ENCODE results near the gene TGFBI.
A peak's percentile ranks its signal among the peaks of the same experiment; 100 is the strongest.
"Not testable (repeated sequence)": the region's sequence is repeated elsewhere in the genome, so short reads cannot be mapped to it uniquely, and the experiment has no call there.

The TGFBI gene

DNA sequence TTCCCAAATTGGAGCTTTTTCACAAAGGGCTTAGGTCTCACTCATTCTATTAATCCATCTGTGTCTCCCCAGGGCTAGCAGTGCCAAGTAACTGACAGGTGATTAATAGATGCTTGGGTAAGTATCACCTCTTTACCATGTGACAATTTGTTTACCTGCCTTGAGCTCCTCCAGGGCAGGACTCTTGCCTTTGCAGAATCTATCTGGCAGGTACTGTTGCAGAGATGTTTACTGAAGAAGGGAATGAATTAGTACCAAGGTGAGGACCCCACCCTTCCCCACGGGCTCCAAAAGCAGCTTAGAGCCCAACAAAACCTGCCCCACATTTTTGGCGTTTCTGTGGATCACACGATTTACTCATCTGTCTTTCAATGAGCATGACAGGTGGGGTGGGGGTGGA is 698 bp upstream of the TGFBI start:
- DNase-seq, result no peak

DNA sequence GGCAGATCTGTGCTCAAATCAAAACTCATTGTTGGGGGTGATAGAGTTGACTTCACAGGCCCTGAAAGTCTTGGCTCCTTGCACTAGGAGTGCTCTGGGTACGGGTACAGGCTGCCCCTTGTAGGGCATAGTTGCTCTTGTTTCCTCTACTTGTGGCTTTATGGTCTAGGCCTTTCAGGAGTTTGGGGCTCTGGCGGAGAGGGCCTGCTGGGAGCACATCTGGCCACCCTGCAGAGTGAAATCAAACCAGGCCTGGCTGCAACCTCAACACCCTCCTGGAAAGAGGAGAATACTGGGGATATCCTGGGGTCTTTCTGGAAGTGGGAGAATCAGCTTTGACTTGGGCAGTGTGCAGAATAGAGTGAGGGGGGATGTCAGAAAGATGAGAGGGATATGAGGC is 1.5 kb downstream of the TGFBI start:
- DNase-seq, result no peak

DNA sequence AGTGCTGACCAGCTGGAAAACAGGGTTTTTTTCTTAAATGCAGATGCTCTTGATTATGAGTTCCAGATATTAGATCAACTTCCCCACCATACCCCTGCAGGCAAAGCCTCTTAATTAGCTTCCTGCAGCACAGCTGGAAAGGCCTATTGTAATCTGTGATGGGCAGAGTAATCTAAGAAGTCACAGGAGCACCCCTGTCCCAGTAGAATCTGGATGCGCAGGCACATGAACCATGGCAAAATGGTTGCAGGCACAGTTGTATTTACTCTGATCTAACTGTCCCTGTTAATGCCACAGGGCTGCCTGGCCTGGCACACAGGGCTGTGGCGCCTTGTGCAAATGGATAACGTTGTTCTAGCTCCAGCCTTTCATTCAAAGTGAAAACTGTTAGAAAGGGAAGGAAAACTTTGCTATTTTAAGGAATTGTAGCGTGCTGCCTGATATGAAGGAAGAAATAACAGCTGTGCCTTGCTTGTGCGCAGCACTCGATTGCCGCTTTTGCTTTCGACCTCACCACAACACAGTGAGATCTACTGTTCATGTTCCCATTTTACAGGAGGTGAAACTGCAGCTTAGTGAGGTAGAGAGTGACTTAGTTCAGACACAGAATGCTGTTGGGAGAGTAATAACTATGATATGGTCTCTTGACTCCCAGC is 2.3 kb downstream of the TGFBI start:
- no peak for DNase-seq

DNA sequence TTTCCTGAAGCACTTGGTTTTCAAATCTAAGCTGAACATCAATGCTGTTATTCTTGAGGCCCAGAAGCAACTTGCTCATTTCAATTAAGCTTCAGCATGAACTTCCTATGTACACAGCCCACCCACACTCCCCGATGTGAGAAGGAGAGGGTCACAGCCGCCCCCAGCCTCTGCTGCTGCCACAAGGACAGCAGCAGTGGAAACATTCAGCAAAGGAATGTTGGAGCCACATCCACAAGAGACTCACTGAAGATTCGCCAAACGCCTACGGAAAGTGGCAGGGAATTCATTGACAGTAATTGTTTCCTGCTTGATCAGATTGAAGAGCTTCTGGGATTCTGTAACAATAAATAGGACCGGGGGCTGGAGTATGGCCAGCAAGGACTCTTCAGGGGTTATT is 2.9 kb downstream of the TGFBI start:
- DNase-seq, result no peak

DNA sequence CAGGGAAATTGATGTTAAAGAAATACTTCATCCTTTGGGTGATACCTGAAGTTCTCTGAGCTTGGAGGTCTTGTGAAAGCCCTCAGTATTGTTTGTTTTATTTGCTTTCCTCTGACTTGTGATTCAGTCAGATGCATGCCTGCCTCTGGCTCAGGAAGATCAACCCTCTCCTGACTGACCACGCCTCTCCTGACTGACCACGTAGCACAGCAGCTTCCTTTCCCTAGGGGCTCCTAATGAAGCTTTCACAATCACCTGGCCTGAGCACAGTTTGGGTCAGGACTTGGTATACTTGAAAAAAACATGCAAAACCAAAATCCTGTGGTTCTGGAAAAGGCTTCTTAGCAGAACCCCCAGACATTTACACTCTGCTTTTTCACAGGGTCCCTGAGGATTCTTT is 3.8 kb downstream of the TGFBI start:
- no peak for DNase-seq

DNA sequence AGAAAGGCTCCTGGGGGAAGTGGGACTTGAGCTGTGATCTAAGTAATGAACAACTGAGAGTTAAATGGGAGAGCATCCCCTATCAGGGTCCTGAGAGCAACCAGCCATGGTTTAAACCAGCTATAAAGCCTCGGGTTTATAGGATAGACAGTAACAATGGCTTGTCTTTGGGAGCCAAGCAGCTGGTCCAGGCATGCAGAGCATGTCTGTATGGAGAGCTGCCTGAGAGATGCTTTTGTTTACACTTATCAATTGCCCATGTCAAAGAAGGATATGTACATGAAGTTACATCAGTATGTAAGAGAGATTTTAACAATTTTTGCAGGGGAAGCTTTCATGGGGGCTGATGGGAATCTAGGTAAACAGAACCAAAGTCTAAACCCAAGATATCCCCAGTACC is 4.4 kb downstream of the TGFBI start:
- DNase-seq, result no peak

DNA sequence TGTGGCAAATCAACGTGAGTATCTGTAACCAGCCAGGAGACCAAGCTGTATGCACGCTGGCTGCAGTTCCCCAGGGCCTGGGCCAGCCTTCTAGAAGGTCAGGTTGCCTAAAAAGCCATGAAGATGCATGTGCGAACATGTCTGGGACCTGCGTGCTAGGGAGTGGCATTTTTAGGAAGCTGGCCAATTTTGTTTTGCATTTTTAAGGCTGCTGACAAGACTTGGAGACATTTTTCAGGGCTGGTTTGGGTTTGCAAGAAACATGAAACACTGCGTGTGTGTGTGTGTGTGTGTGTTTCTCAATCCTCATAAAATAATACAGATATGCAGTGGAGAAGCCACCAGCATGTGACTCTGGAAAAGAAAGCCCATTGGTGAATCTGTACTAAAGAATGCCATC is 5.1 kb downstream of the TGFBI start:
- no peak for DNase-seq

DNA sequence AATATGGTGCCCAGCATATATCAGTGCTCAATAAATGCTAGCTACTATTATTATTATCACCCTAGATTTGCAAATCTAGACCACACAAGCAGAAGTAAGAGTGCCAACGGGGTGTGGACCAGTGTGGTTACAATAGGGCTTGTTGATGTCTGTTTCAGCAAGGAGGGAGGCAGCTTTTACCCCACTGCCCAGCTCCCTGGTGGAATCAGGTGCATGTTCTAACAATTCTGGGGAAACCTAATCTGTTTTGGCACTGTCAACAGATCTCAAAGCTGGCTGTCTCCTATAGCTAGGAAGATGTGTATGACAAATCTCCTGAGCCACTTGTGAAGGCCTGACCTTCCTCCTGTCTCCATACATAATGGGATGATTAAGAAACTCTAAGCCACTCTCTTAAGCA is 5.7 kb downstream of the TGFBI start:
- no peak for DNase-seq

DNA sequence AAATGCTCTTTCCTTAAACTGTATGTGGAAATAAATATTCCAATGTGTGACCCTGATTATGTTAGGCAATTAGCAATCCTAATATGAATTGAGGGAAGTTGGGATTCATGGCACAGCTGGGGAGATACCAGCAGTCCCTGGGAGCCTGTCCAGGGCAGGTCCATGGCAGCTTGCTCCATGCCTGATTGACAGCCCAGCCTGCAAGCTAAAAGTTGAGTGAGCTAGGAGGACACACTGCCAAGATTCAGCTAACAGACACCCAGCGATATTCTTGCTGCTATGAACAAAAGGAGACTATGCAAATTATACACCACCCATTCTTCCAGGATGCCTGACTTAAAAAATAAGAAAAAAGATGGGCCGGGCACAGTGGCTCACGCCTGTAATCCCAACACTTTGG is 6.2 kb downstream of the TGFBI start:
- DNase-seq, result no peak

DNA sequence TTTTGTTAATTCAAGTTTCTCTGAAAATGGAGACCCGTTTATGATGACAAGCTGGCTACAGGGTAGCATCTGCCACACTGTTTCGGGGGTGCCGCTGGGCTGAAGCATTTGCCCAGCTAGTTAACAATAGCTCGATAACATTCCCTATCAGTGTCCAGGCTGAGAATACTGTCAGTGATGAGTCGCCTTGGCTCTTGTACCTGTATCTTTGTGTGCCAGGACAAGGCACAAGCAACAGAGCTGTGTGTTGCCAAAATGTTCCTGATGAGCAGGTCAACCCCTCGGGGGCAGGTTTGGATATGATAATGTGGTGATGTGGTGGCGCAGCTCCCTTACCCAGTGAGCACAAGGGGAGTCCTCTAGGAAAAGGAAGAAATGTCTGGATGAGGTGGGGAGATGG is 7.0 kb downstream of the TGFBI start:
- DNase-seq, result no peak

DNA sequence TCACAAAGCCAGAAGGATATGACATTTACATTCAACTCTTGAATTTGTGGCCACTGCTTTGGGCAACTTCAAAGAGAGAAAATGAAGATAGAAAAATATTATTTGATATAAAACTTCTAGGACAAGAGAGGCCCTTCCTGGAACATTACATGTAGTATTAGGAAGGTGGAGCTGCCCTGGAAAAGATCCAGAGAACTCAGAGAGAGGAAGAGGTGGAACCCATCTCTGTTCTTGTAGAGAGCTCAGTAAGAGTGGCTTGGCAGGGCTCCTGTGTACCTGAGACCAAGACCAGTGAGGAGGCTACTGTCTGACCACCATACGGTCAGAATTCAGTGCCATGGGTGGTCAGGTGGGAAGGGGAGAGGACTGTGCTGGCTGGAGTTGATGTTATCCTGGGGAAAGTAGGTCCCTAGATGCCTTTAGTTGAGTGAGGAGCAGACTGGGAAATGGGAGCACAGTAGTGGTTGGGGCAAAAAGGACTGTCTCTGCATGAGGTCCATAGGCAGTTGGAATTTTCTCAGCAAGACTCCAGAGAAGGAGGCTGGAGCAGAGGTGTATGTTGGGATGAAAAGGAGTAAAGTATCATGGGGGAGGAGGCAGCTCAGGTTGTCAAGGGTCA is 7.6 kb downstream of the TGFBI start:
- DNase-seq, result no peak

DNA sequence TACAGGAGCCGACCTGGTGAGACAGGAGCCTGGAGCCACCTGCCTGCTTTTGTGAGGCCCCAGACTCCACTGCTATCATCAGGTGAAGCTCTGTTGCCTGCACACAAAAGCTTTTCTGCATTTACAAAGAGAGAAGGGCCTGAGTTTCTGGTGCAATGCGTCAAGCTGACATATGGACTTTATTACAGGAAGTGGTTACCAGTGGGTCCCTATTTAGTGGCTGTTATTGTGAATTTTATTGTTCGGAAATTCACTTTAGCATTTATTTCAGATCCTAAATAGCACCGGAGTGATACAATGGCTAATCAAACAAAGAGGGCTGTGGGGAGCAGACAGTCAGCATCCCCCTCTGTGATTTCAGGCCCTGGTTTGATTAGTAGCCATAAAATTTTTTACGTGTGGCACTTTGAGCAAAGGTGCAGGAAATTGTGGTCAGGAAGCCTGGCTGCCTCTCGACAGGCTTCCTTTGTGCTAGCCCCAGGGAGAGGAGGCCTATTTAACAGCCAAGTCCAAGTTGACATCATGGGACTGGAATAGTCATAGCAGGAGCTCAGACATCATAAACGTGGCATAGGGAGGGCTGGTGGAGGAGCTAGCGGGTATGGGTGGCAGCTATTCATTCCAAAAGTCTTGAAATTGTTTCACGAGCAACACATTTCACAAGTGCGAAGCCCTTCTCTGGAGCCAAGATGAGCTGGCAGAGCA is 8.4 kb downstream of the TGFBI start:
- no peak for DNase-seq

DNA sequence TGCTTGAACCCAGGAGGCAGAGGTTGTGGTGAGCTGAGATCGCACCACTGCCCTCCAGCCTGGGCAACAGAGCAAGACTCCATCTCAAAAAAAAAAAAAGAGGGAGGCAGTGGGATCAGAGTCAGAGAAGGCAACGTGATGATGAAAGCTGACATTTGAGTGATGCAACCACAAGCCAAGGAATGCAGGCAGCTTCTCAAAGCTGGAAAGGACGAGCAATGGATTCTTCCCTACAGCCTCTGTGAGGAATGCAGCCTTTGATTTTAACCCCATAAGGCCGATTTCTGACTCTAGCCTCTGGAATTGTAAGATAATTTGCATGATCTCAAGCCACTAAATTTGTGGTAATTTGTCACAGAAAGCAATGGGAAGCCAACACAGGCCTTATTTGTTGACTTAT is 9.8 kb downstream of the TGFBI start:
- no peak for DNase-seq

DNA sequence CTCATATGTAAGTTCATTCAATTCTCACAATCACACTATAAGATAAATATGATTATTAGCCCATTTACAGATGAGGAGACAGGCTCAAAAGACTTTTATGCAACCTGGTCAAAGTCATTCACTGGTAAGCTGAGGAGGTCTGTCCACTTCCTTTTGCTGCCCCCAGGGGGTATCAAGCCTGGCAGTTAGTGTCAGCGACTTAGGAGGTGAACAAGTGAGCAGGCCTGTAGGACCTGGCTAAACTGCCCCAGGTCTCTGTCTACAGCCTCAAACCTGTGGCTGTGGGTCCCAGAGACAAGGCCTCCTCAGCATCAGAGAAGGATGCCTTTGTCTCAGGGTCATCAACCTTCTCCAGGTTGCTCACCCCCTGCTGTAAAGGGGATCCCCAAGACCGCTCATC is 10.4 kb downstream of the TGFBI start:
- no peak for DNase-seq

DNA sequence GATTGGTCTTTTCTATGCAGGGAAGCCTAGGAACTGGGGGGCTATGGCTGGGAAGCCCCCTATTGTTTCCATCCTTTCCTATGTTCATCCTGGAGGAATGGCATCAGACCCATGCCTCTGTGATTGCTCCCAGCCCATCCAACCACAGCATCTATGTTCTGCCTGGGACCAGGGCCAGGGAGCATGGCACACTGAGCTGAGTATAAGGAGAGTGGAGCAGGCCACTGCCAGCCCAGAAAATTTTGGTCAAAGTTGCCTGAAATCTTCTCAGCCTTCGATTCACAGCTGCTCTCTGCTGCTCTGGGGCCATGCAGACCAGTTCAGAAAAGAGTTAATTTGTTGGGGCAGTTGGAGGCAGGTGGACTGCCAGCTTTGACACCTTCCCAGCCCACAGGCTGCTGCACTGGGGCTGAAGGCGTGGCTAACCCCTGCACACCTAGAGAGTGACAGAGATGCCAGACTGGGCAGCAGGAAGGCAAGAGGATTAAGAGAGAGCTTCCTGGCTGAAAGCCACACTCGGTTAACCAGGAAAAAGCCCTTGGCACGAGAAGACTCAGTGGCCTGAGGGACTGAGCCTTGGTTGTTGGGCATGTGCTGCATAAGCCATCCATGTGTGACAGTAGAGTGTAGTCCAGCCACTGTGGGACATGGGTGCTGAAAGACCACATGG is 12.1 kb downstream of the TGFBI start:
- peak in 1 of 2 experiments; percentile 9 for DNase-seq

DNA sequence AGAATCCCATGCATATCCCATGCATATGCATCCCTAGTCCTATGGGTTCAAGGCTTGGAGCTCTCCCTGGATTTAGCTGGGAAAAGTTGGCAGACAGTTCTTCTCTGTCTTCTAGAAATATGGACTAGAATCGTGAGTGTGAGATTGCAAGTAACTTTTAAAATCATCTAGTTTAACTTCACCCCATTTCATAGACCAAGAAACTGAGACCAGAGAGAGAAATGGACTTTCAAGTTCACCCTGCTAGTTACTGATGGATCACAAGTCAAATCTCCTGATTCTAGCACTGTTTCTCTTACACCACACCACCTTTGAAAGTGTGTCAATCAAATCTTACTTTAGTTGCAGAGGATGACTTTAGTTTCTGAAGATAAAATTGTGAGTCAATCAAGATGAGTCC is 13.4 kb downstream of the TGFBI start:
- no peak for DNase-seq

DNA sequence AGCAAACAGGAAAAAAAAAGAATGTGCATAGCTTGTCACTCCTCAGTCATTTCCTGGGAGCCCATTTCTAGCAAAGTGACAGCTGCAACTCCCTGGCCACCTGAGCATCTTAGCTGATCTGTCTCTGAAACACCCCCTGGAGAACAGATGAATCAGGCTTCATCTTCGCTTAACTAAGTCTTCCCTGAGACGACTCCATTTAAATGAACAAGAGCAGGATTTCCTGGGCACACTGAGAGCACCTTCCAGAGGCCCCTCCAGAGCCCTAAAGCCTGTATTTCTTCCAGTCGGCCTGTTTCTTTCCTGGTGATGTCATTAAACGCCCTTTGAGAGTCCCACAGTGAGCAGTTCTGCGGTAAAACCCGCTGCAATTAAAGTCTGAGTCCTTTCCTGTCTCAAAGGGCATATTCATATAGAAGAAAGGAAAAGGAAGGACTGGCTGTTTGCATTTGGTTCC is 13.9 kb downstream of the TGFBI start:
- DNase-seq, result peak in 1 of 2 experiments; percentile 15

DNA sequence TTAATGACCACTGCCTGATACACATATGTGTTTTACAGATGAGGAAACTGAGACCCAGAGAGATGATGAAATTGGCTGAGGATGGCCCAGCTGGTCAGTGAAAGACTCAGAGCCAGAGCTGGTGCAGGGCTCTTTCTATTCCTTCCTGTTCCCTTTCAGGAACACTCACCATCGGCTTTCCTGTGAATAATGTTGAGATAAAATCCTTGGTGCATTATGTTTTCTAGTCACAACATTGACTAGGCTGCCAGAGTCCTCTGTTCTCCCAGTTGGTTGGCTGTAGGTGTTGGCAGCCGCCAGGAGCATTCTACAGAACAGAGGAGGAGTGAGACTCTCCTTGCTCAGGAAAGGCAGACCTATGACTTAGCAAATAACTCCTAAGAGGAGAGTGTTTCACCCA is 14.8 kb downstream of the TGFBI start:
- no peak for DNase-seq

DNA sequence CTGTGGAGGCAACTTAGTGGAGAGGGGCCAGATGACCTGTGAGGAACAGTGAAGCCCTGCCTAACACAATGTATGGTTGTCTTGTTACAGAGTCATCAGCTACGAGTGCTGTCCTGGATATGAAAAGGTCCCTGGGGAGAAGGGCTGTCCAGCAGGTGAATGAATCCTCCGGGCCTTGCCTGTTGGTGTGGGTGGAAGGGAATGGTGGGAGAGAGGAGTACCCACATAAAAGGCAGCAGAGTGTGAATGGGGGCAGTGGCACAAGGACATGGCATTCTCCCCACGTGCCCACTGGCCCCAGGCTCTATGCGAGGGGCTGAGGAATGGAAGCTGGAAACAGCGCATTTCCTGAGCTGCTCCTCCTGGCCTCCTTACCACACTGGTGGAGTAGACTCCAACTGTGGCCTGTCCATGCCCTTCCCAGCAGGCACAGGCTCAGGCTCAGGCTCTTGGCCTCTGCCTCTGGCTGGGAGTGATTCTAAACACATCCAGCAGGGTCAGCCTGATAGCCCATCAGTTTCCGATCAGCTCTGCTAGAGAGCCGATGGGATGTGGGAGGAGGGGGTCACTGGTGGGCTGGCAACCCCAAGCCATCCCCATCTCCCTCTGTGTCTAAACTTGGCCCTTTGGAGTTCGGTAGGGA is 15.3 kb downstream of the TGFBI start:
- DNase-seq, result no peak

DNA sequence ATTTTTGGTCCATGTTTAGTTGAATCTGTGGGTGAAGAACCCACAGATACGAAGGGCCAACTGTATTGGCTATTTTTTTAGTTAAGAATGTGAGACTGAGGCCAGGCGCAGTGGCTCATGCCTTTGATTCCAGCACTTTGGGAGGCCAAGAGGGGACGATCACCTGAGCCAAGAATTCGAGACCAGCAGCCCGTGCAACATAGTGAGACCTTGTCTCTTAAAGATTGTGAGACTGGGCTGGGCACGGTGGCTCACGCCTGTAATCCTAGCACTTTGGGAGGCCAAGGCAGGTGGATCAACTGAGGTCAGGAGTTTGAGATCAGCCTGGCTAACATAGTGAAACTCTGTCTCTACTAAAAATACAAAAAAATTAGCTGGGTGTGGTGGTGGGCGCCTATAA is 16.2 kb downstream of the TGFBI start:
- not testable (repeated sequence) for DNase-seq

DNA sequence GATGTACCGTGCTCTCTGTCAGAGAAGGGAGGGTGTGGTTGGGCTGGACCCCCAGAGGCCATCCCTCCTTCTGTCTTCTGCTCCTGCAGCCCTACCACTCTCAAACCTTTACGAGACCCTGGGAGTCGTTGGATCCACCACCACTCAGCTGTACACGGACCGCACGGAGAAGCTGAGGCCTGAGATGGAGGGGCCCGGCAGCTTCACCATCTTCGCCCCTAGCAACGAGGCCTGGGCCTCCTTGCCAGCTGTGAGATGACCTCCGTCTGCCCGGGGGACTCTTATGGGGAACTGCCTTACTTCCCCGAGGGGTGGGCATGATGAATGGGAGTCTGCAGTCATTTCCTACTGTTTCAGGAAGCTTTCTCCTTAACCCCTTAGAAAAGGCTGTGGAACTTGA is 17.5 kb downstream of the TGFBI start:
- no peak for DNase-seq

DNA sequence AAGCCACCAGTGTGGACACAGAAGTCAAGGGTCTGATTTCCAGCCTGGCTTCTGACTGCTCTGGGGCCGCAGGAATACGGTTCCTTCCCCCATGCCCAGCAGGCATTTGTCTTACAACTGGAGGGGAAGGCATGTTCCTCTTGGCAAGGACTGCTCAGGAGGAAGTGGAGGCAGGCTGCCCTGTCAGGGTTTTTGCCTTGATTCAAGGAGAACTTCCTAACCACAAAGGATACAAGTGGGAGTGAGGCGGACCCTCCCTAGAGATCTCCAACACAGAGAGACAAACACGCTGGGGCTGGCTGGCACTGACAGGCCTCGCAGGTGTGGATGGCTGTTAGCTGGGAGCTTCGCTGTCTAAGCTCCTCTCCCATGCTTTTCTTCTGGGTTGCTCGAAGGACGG is 19.1 kb downstream of the TGFBI start:
- DNase-seq, result no peak

DNA sequence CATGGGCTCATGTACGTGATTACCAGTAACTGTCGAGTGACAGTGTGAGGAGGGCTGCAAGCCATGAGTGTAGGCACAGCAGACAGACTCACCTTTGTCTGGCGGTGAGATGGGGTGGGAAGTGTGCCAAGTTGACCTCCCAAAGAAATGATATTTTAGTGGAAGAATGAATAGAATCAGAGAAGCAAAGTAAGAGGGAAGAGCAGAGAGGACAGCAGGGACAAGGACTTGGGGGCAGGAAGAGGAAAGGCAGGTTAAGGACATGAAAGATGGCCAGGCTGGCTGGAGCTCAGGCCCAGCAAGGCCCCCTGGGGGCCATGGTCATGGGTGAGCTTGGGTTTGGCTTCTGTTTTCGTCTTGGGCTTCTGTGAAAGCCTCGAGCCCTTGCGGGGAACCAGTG is 20.2 kb downstream of the TGFBI start:
- DNase-seq, result no peak
